GM21367 (cell line): ENCODE results near the gene SMNDC1.
A peak's percentile ranks its signal among the peaks of the same experiment; 100 is the strongest.
"Not testable (repeated sequence)": the region's sequence is repeated elsewhere in the genome, so short reads cannot be mapped to it uniquely, and the experiment has no call there.

Experiments used
- ATAC-seq: cut with Tn5 transposase; IDR thresholded peaks from one replicate; pipeline ENCODE4 v1.9.1; 2021; ENCODE audit not compliant: unreplicated experiment

The SMNDC1 gene

DNA sequence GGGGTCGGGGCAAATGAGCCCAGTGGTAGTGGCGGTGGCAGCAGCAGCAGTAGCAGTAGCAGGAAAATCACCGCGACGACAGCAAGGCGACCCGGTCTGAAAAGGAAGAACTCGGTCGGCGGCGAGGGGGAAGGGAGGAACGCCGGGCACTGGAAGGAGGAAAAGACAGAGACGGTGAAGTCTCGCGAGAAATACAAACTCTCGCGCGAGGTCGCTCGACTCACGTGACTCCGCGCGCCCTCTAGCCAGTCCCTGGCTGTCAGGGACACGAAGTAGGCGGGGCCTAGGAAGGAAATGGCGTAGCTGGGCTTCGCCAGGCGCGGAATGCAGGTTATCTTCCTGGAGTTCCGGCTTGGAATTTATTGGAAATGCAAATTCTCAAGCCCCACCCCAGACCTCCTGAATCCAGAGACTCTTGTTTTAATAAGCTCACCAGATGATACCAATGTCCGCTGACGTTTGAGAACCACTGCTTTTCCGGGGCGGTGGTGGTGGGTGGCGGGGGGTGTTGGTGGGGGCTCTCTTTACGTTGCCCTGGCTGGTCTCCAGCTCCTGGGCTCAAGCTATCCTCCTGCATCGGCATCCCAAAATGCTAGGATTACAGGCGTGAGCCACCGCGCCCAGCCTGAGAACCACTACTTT lies at the start of gene SMNDC1:
Gene SMNDC1 (minus strand): TSS at position 141 of the 642 bp plus-strand sequence. CDS start 1,333 bp downstream, outside the sequence.
- peak; percentile 88 for ATAC-seq

DNA sequence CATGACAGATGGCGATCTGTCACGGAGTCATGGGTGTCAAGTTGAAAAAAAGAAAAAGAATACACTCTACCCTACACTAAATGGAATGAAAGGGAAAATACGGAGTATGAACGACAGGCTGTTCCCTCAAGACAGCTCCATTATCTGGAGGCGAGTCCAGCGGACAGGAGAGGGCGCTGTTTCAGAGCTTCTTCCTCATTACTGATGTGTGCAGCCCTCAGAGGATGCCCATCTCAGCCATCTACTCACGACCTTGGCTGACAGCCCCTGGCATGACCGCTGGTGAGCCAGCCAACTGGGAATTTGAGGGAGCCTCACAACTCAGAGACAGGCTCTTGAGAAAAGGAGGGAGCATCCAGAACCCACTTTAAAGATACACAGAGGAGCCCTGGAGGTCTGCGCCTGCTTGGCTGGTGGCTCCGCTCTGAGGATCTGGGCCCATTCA lies 49.6 kb upstream of the SMNDC1 start:
- no peak for ATAC-seq

GRCh38 chr10:110353244-110354119 lies 48.8 kb upstream of the SMNDC1 start:
- no peak for ATAC-seq

- no peak for ATAC-seq
These were observed 48.2 kb upstream of the SMNDC1 start for GRCh38 chr10:110352930-110353243.

- ATAC-seq, result no peak
These were observed 46.1 kb upstream of the SMNDC1 start for GRCh38 chr10:110350812-110351211.

DNA sequence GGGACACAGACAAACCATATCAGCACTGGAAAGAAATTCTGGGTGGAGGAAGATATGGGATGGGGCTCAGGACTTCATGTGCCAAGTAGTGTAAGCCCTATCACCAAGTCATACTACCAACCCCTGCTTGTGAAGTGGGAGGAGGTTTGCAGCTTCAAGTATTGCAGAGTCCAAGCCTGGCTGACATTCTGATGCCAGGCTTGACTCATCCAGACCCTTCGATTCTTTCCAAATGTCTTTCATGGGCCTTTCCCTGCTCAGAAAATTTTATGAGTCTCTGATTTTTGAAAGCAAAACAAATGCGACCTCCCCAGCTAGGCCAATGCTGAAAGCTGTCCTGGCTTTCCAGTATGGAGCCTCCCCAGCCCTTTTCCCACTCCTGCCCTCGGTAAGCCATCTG lies 45.1 kb upstream of the SMNDC1 start:
- no peak for ATAC-seq

DNA sequence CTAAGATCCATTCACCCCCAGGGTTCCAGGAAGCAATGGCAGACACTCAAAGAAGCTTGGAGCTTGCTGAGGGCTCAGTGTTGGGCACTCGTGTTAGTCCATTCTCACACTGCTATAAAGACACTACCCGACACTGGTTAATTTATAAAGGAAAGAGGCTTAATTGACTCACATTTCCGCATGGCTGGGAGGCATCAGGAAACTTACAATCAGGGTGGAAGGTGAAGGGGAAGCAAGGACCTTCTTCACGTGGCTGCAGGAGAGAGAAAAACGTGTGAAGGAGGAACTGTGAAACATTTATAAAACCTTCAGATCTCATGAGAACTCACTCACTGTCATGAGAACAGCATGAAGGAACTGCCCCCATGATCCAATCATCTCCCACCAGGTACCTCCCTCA lies 44.7 kb upstream of the SMNDC1 start:
- ATAC-seq, result no peak

DNA sequence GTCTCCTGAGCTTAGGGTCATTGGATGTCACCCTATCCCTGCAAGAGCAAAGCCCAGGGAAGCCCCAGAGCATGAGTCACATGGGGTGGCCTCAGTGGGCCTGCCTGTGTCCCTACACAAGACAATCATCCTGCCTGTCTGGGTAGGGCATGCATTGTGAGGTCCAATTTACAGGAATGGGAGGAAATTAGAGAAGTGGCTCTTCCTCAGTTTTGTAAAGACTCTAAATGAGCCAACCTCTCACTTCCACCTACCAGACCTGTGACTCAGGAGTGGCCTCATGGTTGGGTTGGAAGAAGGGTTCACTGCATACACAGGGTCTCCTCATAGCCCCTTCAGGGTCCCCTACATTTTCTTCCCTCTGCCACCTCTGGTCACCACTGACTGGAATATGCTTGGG lies 43.6 kb upstream of the SMNDC1 start:
- no peak for ATAC-seq

- no peak for ATAC-seq
These were observed 42.2 kb upstream of the SMNDC1 start for GRCh38 chr10:110346914-110347313.

DNA sequence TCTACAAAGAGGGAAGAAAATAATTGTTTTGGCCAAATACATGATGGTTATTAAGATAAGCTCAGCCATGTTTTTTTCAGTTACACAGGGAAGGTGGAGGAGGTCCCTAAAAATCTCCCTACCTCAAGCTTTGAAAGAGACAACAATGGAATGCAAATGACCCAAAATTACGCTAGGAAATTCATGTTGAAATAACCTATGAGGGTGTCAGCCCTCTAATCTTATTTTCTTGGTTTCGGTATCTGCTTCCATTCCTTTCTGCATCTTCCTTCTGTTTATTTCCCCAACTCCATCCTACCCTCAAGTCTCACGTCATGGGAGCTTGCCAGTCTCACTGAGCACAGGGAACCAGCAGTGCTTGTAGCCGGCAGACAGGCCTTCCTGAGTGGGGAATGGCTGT lies 40.6 kb upstream of the SMNDC1 start:
- no peak for ATAC-seq

DNA sequence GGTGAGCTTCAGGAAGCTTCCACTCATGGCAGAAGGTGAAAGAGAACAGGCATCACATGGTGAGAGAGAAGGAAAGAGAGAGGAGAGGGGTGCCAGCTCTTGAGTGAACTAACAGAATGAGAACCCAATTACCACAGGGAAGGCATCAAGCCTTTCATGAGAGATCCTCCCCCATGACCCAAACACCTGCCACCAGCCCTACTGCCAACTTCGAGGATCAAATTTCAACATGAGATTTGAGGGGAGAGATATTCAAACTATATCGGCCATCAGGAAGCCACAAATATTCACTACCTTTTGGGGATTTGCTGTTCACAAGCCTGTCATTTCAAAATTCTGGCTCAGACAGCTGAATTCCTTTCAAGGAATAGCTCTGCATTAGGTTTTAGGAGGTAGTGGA lies 39.9 kb upstream of the SMNDC1 start:
- ATAC-seq, result no peak

DNA sequence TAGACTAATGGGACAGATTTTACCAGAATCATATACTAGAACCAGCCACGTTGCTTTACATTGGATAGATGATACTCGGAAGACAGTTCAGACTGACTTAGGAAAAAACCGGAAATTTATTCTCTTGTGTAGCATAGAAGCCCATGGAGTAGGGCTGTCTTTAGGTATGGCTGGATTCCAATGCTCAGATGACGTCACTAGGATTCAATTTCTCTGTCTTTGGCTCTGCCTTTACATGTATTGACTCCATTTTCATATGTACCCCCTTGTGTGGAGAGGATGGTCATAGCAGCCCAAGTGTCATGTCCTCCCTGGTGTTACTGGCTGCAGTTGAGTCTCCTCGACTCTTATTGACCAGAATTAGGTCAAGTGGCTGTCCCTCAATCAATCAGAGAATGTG lies 39.2 kb upstream of the SMNDC1 start:
- no peak for ATAC-seq

GRCh38 chr10:110340816-110341215 lies 36.1 kb upstream of the SMNDC1 start:
- no peak for ATAC-seq

DNA sequence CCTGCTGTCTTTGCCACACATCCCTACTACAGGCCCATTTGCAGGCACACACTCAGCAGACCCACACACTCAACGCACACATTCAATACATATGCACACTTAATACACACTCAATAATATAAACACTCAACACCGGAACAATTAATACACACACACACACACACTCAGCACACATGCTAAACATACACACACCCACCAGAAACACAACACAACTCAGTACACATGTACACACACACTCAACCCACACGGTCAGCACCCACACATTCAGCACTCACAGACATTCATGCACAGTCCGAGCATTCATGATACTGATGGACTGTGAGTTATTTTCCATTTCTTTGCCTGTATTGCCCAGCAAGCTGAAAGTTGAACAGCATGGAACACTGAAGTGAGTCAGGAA lies 35.4 kb upstream of the SMNDC1 start:
- no peak for ATAC-seq

DNA sequence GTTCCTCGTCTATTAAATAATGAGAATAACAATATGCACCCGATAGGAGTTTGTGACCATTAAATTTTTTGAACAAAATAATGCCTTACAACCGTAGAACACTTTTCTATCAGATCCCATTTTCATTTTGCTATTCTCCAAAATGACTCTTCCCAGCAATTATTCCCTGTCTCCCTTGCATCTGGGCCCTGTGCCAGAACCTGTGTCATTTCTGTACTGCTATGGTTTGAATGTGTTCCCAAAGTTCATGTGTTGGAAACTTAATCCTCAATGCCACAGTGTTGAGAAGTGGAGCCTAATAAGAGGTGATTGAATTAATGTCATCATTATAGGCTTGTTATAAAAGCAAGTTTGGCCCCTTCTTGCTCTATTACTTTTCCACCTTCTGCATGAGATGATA lies 33.2 kb upstream of the SMNDC1 start:
- ATAC-seq, result no peak

- no peak for ATAC-seq
These were observed 32.7 kb upstream of the SMNDC1 start for GRCh38 chr10:110337401-110337800.

DNA sequence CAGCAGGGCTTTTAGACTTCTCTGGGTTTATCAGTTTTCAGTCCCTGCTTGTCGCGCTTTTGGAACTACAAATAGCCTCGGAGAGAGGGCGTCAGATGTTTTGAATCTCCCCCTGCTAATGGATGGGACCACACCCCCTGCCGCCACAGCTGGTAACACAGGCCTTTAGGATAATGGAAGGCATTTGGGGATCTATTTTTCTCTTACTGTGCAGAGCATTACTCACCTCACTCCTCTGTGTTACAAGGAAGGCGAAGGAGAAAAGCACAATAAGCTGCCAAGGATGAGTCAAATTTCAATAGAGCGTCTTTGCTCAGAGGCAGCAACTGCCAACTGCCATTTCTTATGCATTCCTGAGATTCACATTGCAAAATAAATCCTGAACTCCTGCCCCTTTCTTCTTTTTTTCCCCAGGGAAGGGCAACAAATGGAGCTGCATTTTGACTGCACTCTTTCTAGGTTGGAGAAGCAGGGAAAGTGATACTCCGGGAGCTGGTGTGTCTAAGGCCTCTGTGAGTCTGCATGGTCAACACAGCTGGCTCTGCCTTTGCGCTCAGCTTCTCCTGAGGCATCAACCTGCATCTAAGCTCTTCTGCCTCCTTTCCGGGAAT lies 31.5 kb upstream of the SMNDC1 start:
- no peak for ATAC-seq

DNA sequence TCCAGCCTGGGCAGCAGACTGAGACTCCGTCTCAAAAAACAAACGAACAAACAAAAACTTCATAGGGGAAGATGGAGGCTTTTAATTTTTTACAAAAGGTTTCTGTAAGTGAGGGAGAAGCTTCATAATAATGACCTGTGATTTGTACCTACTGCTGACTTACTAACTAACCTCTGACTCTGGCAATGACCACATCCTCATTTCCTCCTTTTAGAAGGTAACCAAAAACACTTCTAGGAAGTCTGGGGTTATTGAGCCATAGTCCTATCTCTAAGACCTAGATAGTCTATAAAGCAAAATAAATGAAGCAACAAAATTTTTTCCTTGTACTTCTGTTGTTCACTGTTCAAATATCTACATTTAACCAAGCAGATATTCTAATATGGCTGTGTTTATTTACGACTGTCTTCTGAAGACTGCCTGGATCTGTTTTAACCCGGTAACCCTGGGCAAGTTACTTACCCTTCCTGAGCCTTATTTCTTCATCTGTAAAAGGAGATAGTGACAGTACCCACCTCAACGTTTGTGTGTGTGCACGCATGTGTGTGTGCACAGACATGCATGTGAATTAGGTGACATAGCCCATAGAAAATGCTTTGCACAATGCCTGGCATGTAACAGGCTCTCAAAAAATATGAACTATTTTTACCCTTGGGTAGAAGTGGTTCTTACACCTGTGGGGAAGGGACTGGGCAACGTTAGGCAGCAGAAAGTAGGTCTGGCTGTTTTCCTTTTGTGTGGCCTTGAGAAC lies 30.8 kb upstream of the SMNDC1 start:
- no peak for ATAC-seq

DNA sequence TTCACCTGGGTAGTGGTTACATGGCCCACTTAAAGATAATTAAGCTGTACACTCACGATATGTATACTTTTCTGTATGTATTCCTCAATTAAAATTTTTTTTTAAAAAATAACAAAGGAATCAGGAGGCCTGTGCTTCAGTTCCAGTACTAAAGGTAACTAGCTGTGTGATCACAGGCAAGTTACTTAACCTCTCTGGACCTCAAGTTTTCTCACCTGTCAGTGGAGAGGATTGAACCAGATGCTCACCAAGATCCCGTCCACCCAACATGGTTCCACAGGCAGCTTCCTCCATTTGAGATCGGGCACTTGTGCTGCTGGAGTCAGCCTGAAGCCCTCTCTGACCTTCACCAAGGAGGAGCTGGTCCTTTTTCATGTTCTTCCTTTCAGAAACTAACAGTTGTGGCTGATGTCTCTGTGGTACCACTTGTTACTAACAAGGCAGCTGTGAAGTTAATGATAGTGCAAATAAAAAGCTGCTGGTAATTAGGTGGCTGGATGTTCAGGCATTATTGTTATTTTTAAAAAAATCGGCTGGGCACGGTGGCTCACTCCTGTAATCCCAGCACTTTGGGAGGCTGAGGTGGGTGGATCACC lies 29.4 kb upstream of the SMNDC1 start:
- ATAC-seq, result no peak

GRCh38 chr10:110331226-110331795 lies 26.6 kb upstream of the SMNDC1 start:
- ATAC-seq, result not testable (repeated sequence)

- ATAC-seq, result no peak
These were observed 26.0 kb upstream of the SMNDC1 start for GRCh38 chr10:110330675-110331074.
